HG03196 (cell line): ENCODE measurements around the gene ARHGAP26.

Experiments
- ATAC-seq: cut with Tn5 transposase; IDR thresholded peaks from one replicate; pipeline ENCODE4 v1.9.1; 2021; ENCODE audit not compliant: unreplicated experiment

The ARHGAP26 gene

DNA sequence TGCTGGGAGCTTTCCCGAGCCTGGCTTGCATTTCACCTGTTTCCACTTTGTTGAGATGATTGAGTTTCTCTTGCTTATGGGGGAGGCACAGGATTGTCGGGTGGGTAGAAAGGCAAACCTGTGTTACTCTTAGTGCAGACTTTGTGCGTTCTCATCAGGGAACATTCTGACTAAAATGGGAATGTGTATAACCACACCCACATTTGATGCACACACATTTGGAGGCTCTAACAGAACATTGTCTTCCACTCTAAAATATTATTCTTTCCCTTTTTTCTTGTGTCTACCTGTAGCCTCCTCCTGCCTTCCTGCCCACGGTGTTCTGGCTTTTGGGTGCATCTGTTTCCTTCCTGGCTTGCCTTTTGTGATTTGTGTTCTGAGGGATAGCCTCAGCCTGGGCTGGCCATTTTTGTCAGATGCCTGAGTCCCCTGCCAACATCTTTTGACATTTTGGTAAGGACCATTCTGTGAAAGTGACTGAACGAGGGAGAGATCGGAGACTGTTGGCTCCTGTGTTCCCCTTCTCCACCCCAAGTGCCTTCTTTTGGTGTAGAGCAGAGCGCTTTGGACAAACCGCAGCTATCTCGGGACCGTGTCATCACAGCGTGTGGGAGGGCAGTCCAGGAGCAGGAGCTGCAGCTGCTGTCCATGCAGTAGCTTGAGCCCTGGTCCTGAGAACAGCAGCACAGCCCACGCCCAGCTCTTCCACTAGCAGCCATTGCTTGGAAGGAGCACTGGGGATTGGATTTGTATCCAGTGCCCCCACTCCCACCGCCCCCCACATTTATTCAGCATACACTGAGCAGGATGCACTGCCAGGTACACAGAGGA, 101.4 kb downstream of the ARHGAP26 start:
- ATAC-seq, result no peak

DNA sequence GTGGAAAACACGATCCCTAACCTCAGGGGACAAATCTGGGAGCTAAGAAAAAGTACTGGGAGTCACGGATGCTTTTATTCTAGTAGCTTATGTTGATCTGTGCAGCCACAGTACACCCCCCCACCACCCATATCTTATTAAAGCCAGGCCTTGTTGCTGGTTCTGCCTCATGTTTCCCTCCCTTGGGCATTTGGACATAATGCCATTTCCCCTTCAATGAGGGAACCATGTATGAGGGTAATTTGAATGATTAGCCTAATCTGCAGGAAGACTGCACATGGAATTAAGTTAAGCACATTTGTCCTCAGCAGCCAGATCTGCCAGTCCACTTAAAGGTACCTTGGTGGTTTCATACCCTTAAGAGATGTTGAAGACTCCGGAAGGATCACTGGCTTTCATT, 102.0 kb downstream of the ARHGAP26 start:
- ATAC-seq, result no peak

DNA sequence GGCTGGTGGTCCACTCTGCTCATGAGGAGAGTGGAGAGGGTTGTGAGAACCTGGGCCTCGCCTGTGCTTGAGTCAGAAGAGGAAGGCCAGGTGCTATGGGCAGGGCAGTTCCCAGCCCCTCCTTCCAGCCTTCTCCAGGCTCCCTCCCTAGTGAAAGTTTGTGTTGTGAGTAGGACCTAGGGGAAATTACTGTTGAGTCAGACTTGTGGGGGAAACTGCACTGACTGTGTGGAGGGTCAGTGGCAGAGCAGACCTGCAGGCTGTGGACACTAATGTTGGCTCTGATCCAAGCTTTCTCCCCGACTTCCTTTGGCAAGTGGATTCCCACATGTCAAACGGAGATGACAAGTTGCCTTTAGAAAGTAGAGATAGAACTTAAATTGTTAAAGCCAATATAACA, 102.6 kb downstream of the ARHGAP26 start:
- no peak for ATAC-seq

DNA sequence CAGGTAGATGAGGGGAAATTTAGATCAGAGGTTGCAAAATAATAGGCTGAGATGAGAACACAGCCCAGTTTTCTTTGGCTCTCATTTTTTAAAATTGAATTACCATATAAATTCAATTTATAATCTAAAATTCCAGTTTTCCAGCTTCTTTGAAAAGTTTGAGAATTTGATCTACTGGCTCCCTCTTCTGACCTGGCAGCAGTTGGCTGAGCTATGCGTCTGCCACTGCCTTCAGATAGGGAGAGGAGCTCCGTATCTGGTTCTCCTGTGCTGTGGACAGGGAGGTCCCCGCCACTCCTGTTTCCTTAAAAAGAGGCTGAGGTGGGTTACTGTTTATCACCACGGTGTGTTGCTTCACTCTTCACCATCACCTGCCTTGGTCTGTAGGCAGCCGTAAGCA, 103.7 kb downstream of the ARHGAP26 start:
- ATAC-seq, result no peak

DNA sequence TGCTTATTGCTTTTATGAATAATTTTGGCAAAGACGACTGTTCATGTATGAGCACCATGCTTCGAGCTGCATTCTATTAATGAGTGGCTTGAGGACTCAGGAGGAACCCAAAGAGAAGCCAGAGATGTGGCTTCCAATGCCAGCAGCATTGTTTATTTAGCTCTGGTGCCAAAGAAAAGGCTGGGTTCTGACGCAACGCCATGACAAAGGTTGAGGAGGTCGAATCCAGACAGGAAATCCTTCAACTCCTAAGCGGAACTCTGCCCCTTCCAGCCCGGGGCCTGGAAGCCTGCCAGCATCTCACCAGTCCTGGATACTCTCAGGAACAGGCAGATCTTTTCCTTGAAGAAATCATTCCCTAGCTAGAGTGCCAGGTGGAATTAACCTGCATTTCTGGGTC, 104.4 kb downstream of the ARHGAP26 start:
- ATAC-seq, result no peak

DNA sequence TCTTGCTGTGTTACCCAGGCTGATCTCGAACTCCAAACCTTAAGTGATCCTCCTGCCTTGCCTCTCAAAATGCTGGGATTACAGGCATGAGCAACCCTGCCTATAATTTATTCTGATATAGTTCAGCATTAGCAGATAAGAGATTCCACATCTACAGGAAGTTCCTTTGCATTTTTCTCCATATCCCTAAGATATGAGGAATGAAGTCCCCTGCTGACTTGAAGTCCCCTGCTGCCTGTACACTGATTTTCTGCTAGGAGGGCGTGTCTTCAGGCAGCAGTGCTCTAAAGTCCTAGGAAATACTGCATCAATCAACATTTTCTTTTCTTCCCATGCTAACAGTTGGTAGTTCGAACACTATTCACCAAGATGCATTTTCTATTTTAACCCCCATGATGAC, 105.8 kb downstream of the ARHGAP26 start:
- ATAC-seq, result no peak

DNA sequence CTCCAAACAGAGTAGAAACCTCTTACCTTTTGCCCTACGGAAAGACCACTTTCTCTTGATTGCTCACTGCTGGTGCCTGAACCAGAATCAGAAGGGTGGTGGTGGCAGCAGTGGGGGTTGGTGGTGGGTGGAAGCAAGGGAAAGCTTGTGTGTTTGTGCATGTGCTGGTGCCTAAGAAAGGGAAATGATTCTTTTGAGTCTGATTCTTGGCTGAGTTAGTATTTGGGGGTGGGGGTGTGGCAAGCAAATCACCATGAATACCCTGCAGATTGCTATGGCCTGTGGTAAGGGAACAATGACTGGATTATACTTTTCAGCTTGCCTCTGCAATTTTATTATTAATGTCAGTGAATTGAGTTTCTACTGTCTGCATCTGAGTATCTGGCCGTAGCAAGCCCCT, 106.6 kb downstream of the ARHGAP26 start:
- no peak for ATAC-seq

DNA sequence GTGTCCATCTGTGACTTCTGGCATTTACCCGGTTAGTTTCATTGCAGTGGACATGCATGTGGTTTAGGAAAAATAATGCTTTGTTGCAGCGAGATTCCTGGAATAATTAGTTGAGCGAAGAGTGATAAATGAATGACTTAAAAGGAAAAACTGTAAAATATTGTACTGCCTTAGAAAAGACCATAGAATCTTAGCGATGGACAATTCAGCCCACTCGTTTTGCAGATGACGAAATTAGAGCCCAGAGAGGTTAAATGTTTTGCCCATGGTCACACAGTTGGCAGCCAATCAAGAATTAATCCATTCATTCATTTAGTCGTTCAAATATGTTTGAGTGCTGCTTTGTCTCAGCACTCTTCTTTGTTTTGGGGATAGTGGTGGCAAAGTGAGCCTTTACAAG, 107.9 kb downstream of the ARHGAP26 start:
- ATAC-seq, result no peak

DNA sequence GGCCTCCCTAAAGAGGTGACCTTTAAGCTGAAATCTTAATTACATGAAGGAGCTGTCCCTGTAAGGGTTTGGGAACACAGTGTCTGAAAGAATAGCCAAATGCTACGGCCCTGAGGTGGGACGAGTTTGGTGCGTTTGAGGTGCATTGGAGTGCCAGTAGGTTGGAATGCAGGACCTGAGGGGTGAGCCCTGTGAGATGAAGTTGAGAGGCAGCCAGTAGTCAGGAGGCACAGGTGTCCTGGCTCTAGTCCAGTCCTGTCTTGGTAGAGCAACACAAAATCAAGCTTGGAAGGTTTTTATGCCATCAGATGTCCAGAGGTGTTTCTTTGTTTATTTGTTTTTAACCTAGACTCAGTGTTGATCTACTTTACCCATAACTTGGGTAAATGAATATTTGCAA, 108.5 kb downstream of the ARHGAP26 start:
- no peak for ATAC-seq

DNA sequence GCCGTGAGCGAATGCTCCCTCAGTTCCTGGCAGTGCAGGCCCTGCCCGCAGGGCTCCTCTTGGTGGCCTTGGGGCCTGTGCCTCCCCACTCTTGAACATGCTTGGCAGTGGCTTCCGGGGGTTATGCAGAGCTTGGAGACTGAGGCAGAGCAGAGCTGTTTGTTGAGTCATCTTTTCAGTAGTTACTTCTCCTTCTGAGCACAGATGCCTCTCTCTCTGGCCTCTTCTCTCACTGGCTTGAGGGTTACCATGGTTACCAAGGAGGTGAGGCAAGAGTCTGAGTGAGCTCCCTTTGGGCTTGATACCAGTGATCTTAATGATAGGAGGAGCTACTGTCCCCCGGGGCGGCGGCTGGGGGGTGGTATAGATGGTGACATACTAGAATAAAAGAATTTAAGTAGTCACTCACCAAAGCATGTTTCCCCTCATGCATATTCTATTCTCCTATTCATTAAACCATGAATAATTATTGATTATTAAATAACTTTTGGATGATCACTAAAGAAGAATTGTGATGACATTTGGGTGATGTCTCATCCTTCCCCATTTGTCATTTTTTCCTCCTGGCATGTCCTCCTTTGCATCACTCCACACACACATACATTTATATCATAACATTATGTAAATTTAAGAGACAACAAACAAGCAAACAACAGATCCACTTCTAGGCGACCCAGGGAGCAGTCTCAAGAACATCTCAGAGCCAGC, 111.1 kb downstream of the ARHGAP26 start:
- ATAC-seq, result no peak

DNA sequence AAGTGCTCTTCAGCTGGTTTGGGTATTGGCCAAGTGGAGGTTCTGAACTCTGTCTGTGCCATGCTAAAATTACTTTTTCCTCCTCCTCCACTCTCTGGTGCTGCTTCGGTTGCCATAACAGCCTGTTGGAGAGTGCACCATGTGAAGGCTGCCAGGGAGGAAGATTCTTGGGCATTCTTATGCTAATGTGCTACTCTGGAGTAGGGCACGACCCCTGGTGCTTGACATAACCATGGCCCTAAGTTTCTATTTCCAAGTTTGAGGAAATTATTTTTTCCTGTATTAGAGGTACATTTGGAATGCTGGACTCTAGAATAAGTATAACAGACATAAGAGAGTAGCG, 111.6 kb downstream of the ARHGAP26 start:
- no peak for ATAC-seq

DNA sequence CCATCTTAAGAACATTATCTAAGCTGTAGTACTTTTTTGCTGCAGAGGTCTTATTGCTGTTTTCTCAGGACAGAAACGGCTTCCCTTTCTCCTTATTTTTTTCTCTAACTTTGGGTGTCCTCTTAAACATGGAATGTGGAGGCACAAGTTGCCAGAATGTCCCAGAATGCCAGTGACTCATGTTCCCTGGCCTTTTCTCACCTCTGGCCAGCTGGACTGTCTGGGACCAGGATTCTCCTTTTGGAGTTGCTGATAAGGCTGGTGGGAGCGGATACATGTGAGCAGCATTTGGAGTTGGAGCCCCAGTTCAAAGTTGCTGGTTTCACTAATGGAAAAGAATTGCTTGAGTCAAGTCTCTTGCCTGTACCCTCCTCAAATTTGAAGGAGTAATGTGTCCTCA, 112.8 kb downstream of the ARHGAP26 start:
- ATAC-seq, result no peak

DNA sequence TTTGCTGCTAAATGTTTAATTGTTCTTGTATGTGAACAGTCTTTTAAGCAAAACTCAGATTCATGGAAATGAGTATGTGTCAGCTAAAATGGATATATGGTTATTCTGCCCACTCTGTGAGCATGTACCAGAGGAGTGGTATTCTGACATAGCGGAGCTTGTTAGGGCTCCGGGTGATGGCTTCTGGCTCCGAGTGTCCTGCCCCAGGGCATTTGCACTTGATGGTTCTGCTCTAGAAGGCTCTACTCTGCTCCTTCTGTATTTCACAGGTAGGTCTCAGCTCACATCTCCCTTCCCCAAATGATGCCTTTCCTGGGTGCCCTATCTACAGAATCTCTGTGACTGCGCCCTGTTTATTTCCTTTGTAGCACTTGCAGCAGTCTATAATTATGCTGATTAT, 113.3 kb downstream of the ARHGAP26 start:
- ATAC-seq, result no peak

DNA sequence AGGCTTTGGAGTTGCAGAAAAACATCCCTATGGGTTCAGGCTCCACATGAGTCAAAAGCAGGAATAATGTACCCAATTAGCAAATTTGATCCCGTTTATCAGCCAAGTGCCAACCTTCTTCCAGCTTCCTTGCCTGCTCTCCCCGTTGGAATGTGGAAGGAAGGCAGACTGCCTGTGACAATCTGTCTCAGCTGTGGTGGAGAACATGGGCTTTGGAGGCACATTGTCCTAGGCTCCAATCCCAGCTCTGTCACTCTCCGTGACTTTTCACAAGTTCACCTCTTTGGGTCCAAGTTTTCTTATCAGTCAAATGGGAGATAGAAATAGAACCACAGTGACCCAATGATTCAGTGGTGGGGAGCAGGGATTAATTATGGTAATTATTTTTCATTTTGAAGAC, 113.9 kb downstream of the ARHGAP26 start:
- ATAC-seq, result no peak

DNA sequence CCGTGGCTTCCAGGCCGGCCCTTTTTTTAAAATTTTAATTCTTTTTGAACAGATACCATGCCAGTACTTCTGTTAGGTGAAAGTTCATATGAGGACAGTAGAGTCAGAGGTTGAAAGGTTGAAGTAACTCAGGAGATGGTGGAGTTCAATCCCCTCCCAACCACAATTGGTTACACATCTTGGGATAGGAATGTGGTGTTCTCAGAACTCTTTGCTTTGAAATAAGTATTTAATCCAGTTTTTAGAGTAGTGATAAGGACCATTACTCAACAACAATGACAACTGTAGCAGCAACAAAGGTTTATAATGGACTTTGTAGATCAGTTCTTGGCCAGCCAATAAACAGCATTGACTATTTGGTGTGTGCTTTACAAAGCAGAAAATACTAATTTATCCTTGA, 116.0 kb downstream of the ARHGAP26 start:
- ATAC-seq, result no peak

DNA sequence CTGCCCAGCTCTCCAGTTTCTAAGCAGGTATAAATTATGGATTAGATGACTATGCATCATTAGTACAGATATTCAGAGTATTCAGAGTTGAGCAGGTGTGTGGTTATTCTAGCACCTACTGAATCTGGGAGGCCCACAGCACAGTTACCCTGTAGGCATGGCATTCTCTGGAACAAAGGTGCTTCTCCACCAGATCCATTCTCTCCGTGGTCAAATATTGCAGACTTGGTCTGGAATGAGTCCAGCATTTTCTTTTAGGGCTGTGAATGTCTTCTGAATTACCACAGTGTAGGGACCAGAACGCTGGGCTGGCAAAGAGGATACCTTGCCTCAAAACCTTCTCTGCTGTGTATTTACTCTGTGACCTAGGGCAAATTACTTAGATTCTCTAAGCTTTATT, 116.8 kb downstream of the ARHGAP26 start:
- ATAC-seq, result no peak

DNA sequence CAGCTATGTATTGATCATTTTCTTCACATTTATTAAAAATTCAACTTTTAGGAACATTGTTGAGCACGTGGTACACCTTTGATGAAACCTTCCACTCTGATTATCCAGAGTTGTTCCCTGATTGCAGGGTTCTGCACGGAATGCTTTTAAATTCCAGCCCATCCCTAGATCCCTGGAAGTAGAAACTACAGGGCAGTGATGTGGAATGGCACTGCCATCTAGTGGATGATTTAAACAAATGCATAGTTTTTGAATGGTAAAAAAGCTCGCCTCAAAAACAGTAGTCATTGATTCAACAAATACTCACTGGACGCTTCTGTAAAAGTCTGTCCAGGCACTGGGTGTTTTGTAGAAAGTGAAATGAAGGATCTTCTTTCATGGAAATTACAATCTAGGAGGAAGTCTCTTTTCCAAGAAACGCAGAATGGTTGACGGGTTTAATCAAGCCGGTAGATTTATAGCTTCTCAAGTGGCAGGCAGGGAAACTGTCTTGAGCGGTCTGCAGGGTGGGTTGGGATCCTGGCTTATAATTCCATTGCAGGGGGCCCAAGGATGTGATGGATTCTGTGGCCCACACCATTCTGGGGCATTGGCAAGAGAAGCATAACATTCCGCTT, 118.4 kb downstream of the ARHGAP26 start:
- ATAC-seq, result no peak

DNA sequence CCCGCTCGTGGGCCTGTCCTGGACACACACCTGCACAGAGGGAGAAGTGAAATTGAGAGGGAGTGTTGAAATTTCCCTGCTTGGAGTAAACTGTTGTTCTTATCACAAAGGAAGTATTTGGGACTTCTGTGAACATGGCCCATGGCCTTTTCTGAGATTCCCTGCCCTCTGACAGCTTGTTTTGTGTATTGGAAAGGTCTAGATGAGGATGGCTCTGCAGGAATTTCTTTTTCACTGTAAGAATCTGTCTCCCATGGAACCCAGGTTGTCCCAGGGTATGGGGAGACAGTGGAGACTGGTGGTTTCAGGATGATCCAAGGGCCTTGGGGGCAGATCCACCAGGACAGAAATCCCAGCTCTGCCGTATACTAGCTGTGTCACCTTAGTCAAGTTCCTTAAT, 121.8 kb downstream of the ARHGAP26 start:
- ATAC-seq, result no peak

DNA sequence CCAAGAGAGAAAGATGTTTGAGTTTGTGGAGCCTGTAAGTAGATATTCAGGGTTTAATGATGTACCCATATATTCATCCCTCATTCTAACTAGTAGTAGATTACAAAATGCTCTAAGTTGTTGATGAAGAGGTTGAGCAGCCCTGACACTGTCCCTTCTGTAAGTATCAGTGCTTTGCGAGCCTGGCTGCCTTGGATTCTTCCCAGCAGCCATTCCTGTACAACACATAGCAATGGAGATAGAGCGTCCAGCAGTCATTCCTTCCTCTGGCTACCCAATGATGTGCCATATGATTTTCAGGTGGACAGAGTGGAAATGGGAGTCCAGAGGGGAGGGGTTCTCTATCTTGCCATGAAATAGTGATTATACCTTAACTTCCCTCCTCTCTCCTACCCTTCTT, 124.1 kb downstream of the ARHGAP26 start:
- ATAC-seq, result no peak

DNA sequence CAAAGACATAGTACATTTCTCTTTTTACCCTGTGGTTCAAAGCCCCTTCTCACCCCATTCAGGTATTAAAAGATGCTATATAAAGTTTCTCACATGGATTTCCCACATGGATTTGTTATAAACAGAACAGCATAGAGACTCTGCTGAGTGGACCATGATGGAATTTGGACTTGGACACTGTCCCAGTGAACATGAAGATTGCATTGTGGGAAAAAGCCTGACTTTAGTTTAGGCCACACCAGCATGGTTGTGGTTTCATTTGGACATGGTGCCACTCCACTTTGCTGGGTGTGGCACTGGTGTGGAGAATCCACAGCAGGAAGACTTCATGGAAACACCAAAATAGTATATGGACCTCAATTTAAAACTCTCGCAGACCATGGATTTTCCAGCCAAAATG, 124.6 kb downstream of the ARHGAP26 start:
- no peak for ATAC-seq

DNA sequence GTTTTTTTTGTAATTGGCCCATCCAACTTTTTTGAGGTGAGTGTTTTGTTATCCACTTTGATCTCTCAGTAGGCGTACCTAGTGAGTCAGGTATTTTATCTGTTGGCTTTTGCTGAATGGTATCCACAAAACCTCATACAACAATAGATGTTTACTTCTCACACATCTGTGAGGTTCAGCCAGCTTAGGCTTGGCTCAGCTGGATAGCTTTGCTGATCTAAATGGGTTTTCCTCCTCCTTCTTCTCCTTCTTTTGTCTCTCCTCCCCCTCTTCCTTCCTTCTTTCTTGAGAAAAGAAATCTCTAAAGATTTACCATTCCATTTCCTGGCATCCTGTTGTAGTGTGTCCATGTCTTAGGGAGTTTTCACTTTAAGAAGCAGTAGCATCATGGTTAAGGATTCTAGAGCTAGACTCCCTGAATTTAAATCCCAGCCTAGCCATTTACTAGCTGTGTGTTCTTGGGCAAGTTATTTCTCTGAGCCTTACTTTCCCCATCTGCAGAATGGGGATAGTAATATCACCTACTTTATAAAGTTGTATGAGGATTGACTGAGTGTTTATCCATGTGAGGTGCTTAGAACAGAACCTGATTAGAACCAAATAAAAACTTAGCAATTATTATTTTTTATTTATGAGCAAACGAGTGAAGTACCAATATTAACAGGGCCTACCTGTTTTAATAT, 126.3 kb downstream of the ARHGAP26 start:
- ATAC-seq, result no peak

DNA sequence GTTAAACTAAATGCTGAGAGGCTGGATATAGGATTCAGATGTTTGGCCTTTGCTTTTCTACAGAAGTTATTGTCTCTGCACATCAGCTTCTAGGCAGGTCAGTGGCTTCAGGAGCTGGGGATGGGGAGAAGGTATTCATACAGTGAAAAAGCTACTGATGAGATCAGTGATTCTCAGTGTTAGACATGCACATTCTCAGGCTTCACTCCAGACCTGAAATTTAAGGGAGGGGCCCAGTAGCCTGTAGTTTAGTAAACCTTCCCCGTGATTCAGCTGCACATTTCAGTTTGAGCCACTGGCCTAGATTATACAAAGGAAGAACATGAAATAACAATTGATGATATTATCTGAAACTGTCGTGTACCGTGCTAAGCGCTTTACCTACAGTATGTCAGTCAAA, 127.2 kb downstream of the ARHGAP26 start:
- no peak for ATAC-seq
